Kidney (tissue), 14 donors: ENCODE results near the gene DFFA. TPM values are rescaled to one million over a fixed set of nuclear protein-coding genes. Genes with fewer than 3 reads are reported as not detected.

Source experiments
- DNase-seq, 5 donors: peaks; one replicate each; pipeline ENCODE4 v3.0.0-alpha.2; 2013 to 2020
- FAIRE-seq: peaks from 2 replicates; lab custom pipeline; 2012; peaks lifted over from hg19 to GRCh38; lab: Jason Lieb, UNC
- H3K27ac ChIP-seq, 2 donors: one replicate each; pipeline ENCODE4 v1.7.0; 2013; ENCODE audit warnings: low read depth in 2 of 2, low read length in 2 of 2, inconsistent platforms in 1 of 2
- H3K27me3 ChIP-seq: one replicate; pipeline ENCODE4 v1.7.1; 2013; ENCODE audit warnings: low read length, inconsistent platforms; ENCODE audit not compliant: control insufficient read depth, insufficient read depth
- H3K36me3 ChIP-seq, 3 donors: one replicate each; pipeline versions ENCODE4 v1.7.0 to v1.7.1; 2013; ENCODE audit warnings: low read length in 3 of 3, control low read depth in 1 of 3, inconsistent platforms in 1 of 3; ENCODE audit not compliant: insufficient read depth in 3 of 3, control insufficient read depth in 2 of 3
- H3K4me1 ChIP-seq, 3 donors: one replicate each; pipeline versions ENCODE4 v1.7.0 to v1.7.1; 2013; ENCODE audit warnings: low read length in 3 of 3, inconsistent platforms in 1 of 3, low read depth in 1 of 3; ENCODE audit not compliant: control insufficient read depth in 2 of 3, insufficient read depth in 2 of 3
- H3K4me3 ChIP-seq, 3 donors: one replicate each; pipeline versions ENCODE4 v1.7.0 to v1.8.1; 2013; ENCODE audit warnings: low read length in 3 of 3, control low read depth in 1 of 3, inconsistent platforms in 1 of 3
- H3K9ac ChIP-seq, 3 donors: one replicate each; pipeline versions ENCODE4 v1.7.0 to v1.7.1; 2013; ENCODE audit warnings: low read length in 3 of 3, control low read depth in 1 of 3, inconsistent platforms in 1 of 3
- H3K9me3 ChIP-seq, 3 donors: one replicate each; pipeline versions ENCODE4 v1.7.0 to v1.7.1; 2013; ENCODE audit warnings: low read length in 3 of 3, control low read depth in 1 of 3, inconsistent platforms in 1 of 3; ENCODE audit not compliant: control insufficient read depth in 2 of 3, insufficient read depth in 1 of 3
- CTCF ChIP-seq: IDR thresholded peaks from 3 replicates; pipeline ENCODE4 v1.5.1; 2012; ENCODE audit warnings: mild to moderate bottlenecking, moderate library complexity, borderline replicate concordance; ENCODE audit not compliant: insufficient read depth; ENCODE audit errors: extremely low read depth
- intact Hi-C: fragments of 100-400 bp; cut with DNase I; formaldehyde crosslinking; loops from one replicate; pipeline ENCODE4 v1.11.1; 2022
- polyA plus RNA-seq: library from polyadenylated mRNA; stranded (reverse); fragments of 350-450 nt; fragmentation: Illumina TruSeq; extraction: RNeasy Lipid Tissue Mini Kit (QIAGEN cat#74804); gene quantifications from one replicate; pipeline ENCODE4 v1.2.3, GENCODE V29; 2014; ENCODE audit warnings: low read depth, low replicate concordance; ENCODE audit not compliant: insufficient read depth
- total RNA-seq: library from RNA; stranded (reverse); fragmentation: NEBNext Ultra II Directional; extraction: Animal tissue kit (Norgen Biotek cat#: 25700); gene quantifications from one replicate; pipeline ENCODE4 v1.2.1, GENCODE V29; 2021
- donor health status: control.
- donor health status: control.
- donor health status: control.
- donor health status: control.
- donor health status: control.
- donor health status: DM: yes; HTN: yes; CAD: no.
- donor health status: Normal renal cell carcinoma (clear cell type).

DFFA gene
- total and polyA plus RNA-seq, 2 donors from 2014 or later, result 27.2 to 33.4 TPM

GRCh38 chr1:10471411-10472219 is 714 bp downstream of the DFFA start:
- no peaks in the 10 kb centered on the region for H3K27me3 ChIP-seq
- peaks cover 0 to 21% (median 3%) of the 10 kb centered on the region in 3 donors for H3K4me1 ChIP-seq
- H3K36me3 ChIP-seq, result peaks cover 0 to 14% (median 8%) of the 10 kb centered on the region in 3 donors
- H3K9me3 ChIP-seq, result no peaks in the 10 kb centered on the region
- FAIRE-seq, result no peak
- H3K9ac ChIP-seq, result peak overlapping the region; percentile 41 to 67 (median 62)
- intact Hi-C loops, result no loop called here
- peak overlapping the region; percentile 66 to 67 for H3K27ac ChIP-seq
- TF ChIP-seq CTCF, result no peak
- H3K4me3 ChIP-seq, result peak overlapping the region; percentile 89 to 97 (median 89)
- DNase-seq, result peak in 1 of 5 donors; percentile 44

GRCh38 chr1:10470043-10470442 is 2.3 kb downstream of the DFFA start:
- no peak overlapping the region for H3K27ac ChIP-seq
- DNase-seq (no peak), FAIRE-seq (no peak)
- TF ChIP-seq CTCF, result no peak
- no peaks in the 10 kb centered on the region for H3K9me3 ChIP-seq
- H3K4me1 ChIP-seq, result peaks cover 0 to 9% (median 3%) of the 10 kb centered on the region in 3 donors
- H3K36me3 ChIP-seq, result peaks cover 2 to 18% (median 8%) of the 10 kb centered on the region in 3 donors
- intact Hi-C loops, result no loop called here
- no peak overlapping the region for H3K9ac ChIP-seq
- H3K27me3 ChIP-seq, result no peaks in the 10 kb centered on the region
- H3K4me3 ChIP-seq, result no peak overlapping the region

- Histone ChIP-seq H3K9me3 (no peaks in the 10 kb centered on the region), H3K27me3 (no peaks in the 10 kb centered on the region), H3K36me3 (peaks cover 2 to 35% (median 24%) of the 10 kb centered on the region in 3 donors), H3K27ac (no peak overlapping the region), H3K9ac (no peak overlapping the region), H3K4me3 (no peak overlapping the region), H3K4me1 (peaks cover 0 to 7% (median 0%) of the 10 kb centered on the region in 3 donors)
- intact Hi-C loops, result no loop called here
- no peak for FAIRE-seq
- DNase-seq, result peak in 1 of 5 donors; percentile 17
- TF ChIP-seq CTCF, result no peak
These were observed 5.3 kb downstream of the DFFA start for GRCh38 chr1:10467078-10467477.
